Measurements from ENCODE around the gene UBAP1.
"Not testable (repeated sequence)": the region's sequence is repeated elsewhere in the genome, so short reads cannot be mapped to it uniquely, and the experiment has no call there.

The UBAP1 gene

GRCh38 chr9:34227445-34227844 lies 48.6 kb downstream of the UBAP1 start:
- no peak for DNase-seq

GRCh38 chr9:34230556-34230955 lies 51.7 kb downstream of the UBAP1 start:
- DNase-seq, result no peak
- TF ChIP-seq POLR2A (IDR thresholded peaks at IDR 0.05; ENCODE audit: low read length), result no peak

More at GRCh38 chr9:34227445-34227844, 48.6 kb downstream of the UBAP1 start:
- TF ChIP-seq GATA1 (IDR thresholded peaks at IDR 0.05; ENCODE audit: low read depth, low read length) (no peak), POLR2A (IDR thresholded peaks at IDR 0.05; ENCODE audit: low read length) (no peak)

- DNase-seq, result no peak
These were observed 53.4 kb downstream of the UBAP1 start for GRCh38 chr9:34232201-34232600.

GRCh38 chr9:34233672-34234071 lies 54.8 kb downstream of the UBAP1 start:
- TF ChIP-seq GATA1 (IDR thresholded peaks at IDR 0.05; ENCODE audit: low read depth, low read length) (no peak), POLR2A (IDR thresholded peaks at IDR 0.05; ENCODE audit: low read length) (no peak)
- DNase-seq, result peak; percentile 24 to 55

More at GRCh38 chr9:34232201-34232600, 53.4 kb downstream of the UBAP1 start:
- TF ChIP-seq GATA1 (IDR thresholded peaks at IDR 0.05; ENCODE audit: low read depth, low read length), result no peak
- TF ChIP-seq POLR2A (IDR thresholded peaks at IDR 0.05; ENCODE audit: low read length), result no peak

GRCh38 chr9:34237836-34238235 lies 59.0 kb downstream of the UBAP1 start:
- no peak for DNase-seq
- no peak for TF ChIP-seq GATA1 (IDR thresholded peaks at IDR 0.05; ENCODE audit: low read depth, low read length)
- no peak for TF ChIP-seq POLR2A (IDR thresholded peaks at IDR 0.05; ENCODE audit: low read length)

GRCh38 chr9:34240006-34240405 lies 61.2 kb downstream of the UBAP1 start:
- DNase-seq, result no peak
- TF ChIP-seq GATA1 (IDR thresholded peaks at IDR 0.05; ENCODE audit: low read depth, low read length), result no peak
- no peak for TF ChIP-seq POLR2A (IDR thresholded peaks at IDR 0.05; ENCODE audit: low read length)

- no peak for TF ChIP-seq GATA1 (IDR thresholded peaks at IDR 0.05; ENCODE audit: low read depth, low read length)
- TF ChIP-seq POLR2A (IDR thresholded peaks at IDR 0.05; ENCODE audit: low read length), result no peak
- no peak for DNase-seq
These were observed 64.0 kb downstream of the UBAP1 start for GRCh38 chr9:34242830-34243229.

GRCh38 chr9:34245212-34245611 lies 66.4 kb downstream of the UBAP1 start:
- not testable (repeated sequence) for DNase-seq

- DNase-seq, result no peak
- no peak for TF ChIP-seq GATA1 (IDR thresholded peaks at IDR 0.05; ENCODE audit: low read depth, low read length)
- no peak for TF ChIP-seq POLR2A (IDR thresholded peaks at IDR 0.05; ENCODE audit: low read length)
These were observed 67.6 kb downstream of the UBAP1 start for GRCh38 chr9:34246453-34246852.

- not testable (repeated sequence) for DNase-seq
These were observed 68.9 kb downstream of the UBAP1 start for GRCh38 chr9:34247782-34248181.

GRCh38 chr9:34249274-34249673 lies 70.4 kb downstream of the UBAP1 start:
- DNase-seq, result no peak
- TF ChIP-seq GATA1 (IDR thresholded peaks at IDR 0.05; ENCODE audit: low read depth, low read length), result no peak
- TF ChIP-seq POLR2A (IDR thresholded peaks at IDR 0.05; ENCODE audit: low read length), result no peak

- no peak for DNase-seq
- TF ChIP-seq GATA1 (IDR thresholded peaks at IDR 0.05; ENCODE audit: low read depth, low read length) (no peak), POLR2A (IDR thresholded peaks at IDR 0.05; ENCODE audit: low read length) (no peak)
These were observed 71.9 kb downstream of the UBAP1 start for GRCh38 chr9:34250721-34251120.

GRCh38 chr9:34252016-34252415 lies 73.2 kb downstream of the UBAP1 start:
- no peak for DNase-seq
- no peak for TF ChIP-seq POLR2A (IDR thresholded peaks at IDR 0.05; ENCODE audit: low read length)
- no peak for TF ChIP-seq GATA1 (IDR thresholded peaks at IDR 0.05; ENCODE audit: low read depth, low read length)

GRCh38 chr9:34252670-34253459 lies 74.0 kb downstream of the UBAP1 start:
- TF ChIP-seq POLR2A (IDR thresholded peaks at IDR 0.05; ENCODE audit: low read length), result no peak
- no peak for TF ChIP-seq GATA1 (IDR thresholded peaks at IDR 0.05; ENCODE audit: low read depth, low read length)
- DNase-seq, result peak; percentile 72 to 86

- TF ChIP-seq POLR2A (IDR thresholded peaks at IDR 0.05; ENCODE audit: low read length) (no peak), GATA1 (IDR thresholded peaks at IDR 0.05; ENCODE audit: low read depth, low read length) (no peak)
- peak in 1 of 2 experiments; percentile 45 for DNase-seq
These were observed 74.6 kb downstream of the UBAP1 start for GRCh38 chr9:34253460-34253837.

Measured in erythroblast (primary cell).